K562 (cell line): ENCODE data around the gene ARHGAP42. TPM values are rescaled to one million over a fixed set of nuclear protein-coding genes. Genes with fewer than 3 reads are reported as not detected.

ENCODE experiments used
- ATAC-seq: fragments of 200-7000 bp; cut with Tn5 transposase; 3 replicates; pipeline ENCODE4 v1.9.1; 2020; ENCODE audit warnings: moderate library complexity
- BruUV-seq: library from RNA; stranded (reverse); fragments of 400-500 nt; replicated peaks from 2 replicates; lab custom pipeline; 2021; lab: Mats Ljungman, UMichigan
- CTCF ChIA-PET: fragments of 300-600 bp; formaldehyde crosslinking; extraction: SDS; loops from one replicate; lab custom pipeline; 2021; ENCODE audit warnings: low intra/inter-chr PET ratio; lab: Yijun Ruan, JAX
- POLR2A ChIA-PET: fragments of 300-600, 350-650 bp; sonication (Branson Sonifier 250); formaldehyde crosslinking; extraction: SDS; loops from one replicate; lab custom pipeline; 2021; ENCODE audit warnings: antibody characterized with exemption, inconsistent platforms; lab: Yijun Ruan, JAX
- DNase-seq, 4 experiments: peaks; one replicate each; pipeline versions ENCODE4 v3.0.0 to v3.0.0-alpha.2; 2011 to 2018; ENCODE audit warnings: low spot score in 3 of 4, mixed read lengths in 3 of 4; ENCODE audit errors: extremely low read depth in 1 of 4
- FAIRE-seq: peaks from 2 replicates; lab custom pipeline; 2011; peaks lifted over from hg19 to GRCh38; lab: Jason Lieb, UNC
- H2AFZ ChIP-seq: 2 replicates; pipeline ENCODE4 v1.6.0; 2011; ENCODE audit warnings: low read depth, low read length, control low read depth, inconsistent platforms
- H3K27ac ChIP-seq: fragments of 200-600 bp; 3 replicates; pipeline ENCODE4 v1.8.0; 2011; ENCODE audit warnings: low read depth, mild to moderate bottlenecking, control low read depth, inconsistent platforms, low read length, moderate library complexity, mixed read lengths; ENCODE audit errors: extremely low read depth
- H3K27me3 ChIP-seq, 2 experiments: fragments of 300-600 bp in 1 of 2; 2 replicates in 1 of 2; 3 replicates in 1 of 2; pipeline versions ENCODE4 v1.6.0 to v1.8.0; 2011; ENCODE audit warnings: inconsistent platforms in 2 of 2, low read length in 2 of 2, mild to moderate bottlenecking in 1 of 2, mixed read lengths in 1 of 2, moderate library complexity in 1 of 2; ENCODE audit not compliant: control insufficient read depth in 2 of 2, insufficient read depth in 2 of 2
- H3K36me3 ChIP-seq: fragments of 300-600 bp; 3 replicates; pipeline ENCODE4 v1.8.0; 2011; ENCODE audit warnings: mild to moderate bottlenecking, low read length, inconsistent platforms; ENCODE audit not compliant: control insufficient read depth, insufficient read depth
- H3K4me1 ChIP-seq, 2 experiments: fragments of 200-600 bp in 1 of 2; replicated peaks in 1 of 2; 2 replicates in 1 of 2; 3 replicates in 1 of 2; pipeline versions ENCODE4 v1.5.1 to v1.8.0; 2011; ENCODE audit warnings: inconsistent platforms in 2 of 2, low read length in 2 of 2, mild to moderate bottlenecking in 1 of 2, mixed read lengths in 1 of 2, moderate library complexity in 1 of 2; ENCODE audit not compliant: control insufficient read depth in 2 of 2, insufficient read depth in 2 of 2
- H3K4me2 ChIP-seq: 2 replicates; pipeline ENCODE4 v1.6.1; 2011; ENCODE audit warnings: low read length, control low read depth, inconsistent platforms, mixed read lengths; ENCODE audit not compliant: insufficient read depth
- H3K4me3 ChIP-seq: fragments of 200-600 bp; sonication (generic), shearing (Covaris generic); 2 replicates; pipeline ENCODE4 v1.5.1; 2016; ENCODE audit warnings: control low read depth, inconsistent platforms
- H3K79me2 ChIP-seq: fragments of 200-600 bp; 3 replicates; pipeline ENCODE4 v1.8.0; 2011; ENCODE audit warnings: low read length, inconsistent platforms; ENCODE audit not compliant: control insufficient read depth, insufficient read depth
- H3K9ac ChIP-seq, 2 experiments: 2 replicates each; pipeline versions ENCODE4 v1.6.0 to v1.6.1; 2011; ENCODE audit warnings: low read depth in 2 of 2, low read length in 2 of 2, control low read depth in 1 of 2, inconsistent platforms in 1 of 2, mild to moderate bottlenecking in 1 of 2, mixed read lengths in 1 of 2; ENCODE audit not compliant: insufficient read depth in 1 of 2
- H3K9me1 ChIP-seq: one replicate; pipeline ENCODE4 v1.6.0; 2011; ENCODE audit warnings: inconsistent platforms, mild to moderate bottlenecking, low read length, moderate library complexity; ENCODE audit not compliant: control insufficient read depth, insufficient read depth
- H3K9me3 ChIP-seq: replicated peaks from 2 replicates; pipeline ENCODE4 v1.5.1; 2011; ENCODE audit warnings: low read depth, low read length, inconsistent platforms; ENCODE audit not compliant: control insufficient read depth, insufficient read depth
- H4K20me1 ChIP-seq: replicated peaks from 2 replicates; pipeline ENCODE4 v1.6.1; 2011; ENCODE audit warnings: low read length, inconsistent platforms, mixed read lengths; ENCODE audit not compliant: control insufficient read depth, insufficient read depth
- ATF7 ChIP-seq: fragments of 450-650 bp; IDR thresholded peaks from 2 replicates; pipeline ENCODE4 v1.7.1; 2014; ENCODE audit warnings: mild to moderate bottlenecking, moderate library complexity
- BRD9 ChIP-seq: fragments of 450-650 bp; IDR thresholded peaks from 2 replicates; pipeline ENCODE4 v1.6.1; 2018; ENCODE audit warnings: low read depth; ENCODE audit not compliant: partially characterized antibody
- CCNT2 ChIP-seq: IDR thresholded peaks from 2 replicates; pipeline ENCODE4 v1.6.1; 2011; ENCODE audit warnings: borderline replicate concordance, low read depth, mild to moderate bottlenecking, moderate library complexity, mixed read lengths, low read length; ENCODE audit not compliant: insufficient read length; ENCODE audit errors: extremely low read depth
- EGR1 ChIP-seq: fragments of 450-650 bp; conservative IDR thresholded peaks from 2 replicates; pipeline ENCODE4 v1.6.1; 2017; ENCODE audit warnings: mild to moderate bottlenecking
- KDM4B ChIP-seq, 2 experiments: fragments of 450-650 bp in 1 of 2; sonication (generic) in 1 of 2; IDR thresholded peaks; 2 replicates each; pipeline ENCODE4 v1.6.1; 2016 to 2017; ENCODE audit warnings: borderline replicate concordance in 2 of 2, antibody characterized with exemption in 1 of 2, low read depth in 1 of 2, mild to moderate bottlenecking in 1 of 2
- TRIM28 ChIP-seq: fragments of 450-650 bp; IDR thresholded peaks from 2 replicates; pipeline ENCODE4 v1.6.1; 2017
- ZNF12 ChIP-seq: sonication (generic); formaldehyde crosslinking; IDR thresholded peaks from 2 replicates; pipeline ENCODE4 v1.4.0; 2020; ENCODE audit warnings: mild to moderate bottlenecking, missing genetic modification reagents
- WGBS: fragments of 100-300 bp; shearing (Covaris generic); methylation state at CpG from one replicate; pipeline ENCODE4 v1.1.6; 2016; ENCODE audit warnings: low coverage, mixed read lengths; ENCODE audit not compliant: insufficient coverage; ENCODE audit errors: missing lambda C conversion rate; 5-methylcytosine and 5-hydroxymethylcytosine counted together
- in situ Hi-C: fragments of 300-500 bp; cut with MboI; formaldehyde crosslinking; loops from 4 replicates; pipeline ENCODE4 v1.15.0; 2018; ENCODE audit warnings: inconsistent platforms, mixed read lengths
- intact Hi-C: fragments of 100-400 bp; cut with micrococcal nuclease; formaldehyde crosslinking; loops from 2 replicates; pipeline ENCODE4 v1.14.2; 2022
- polyA plus RNA-seq, 8 experiments: library from polyadenylated mRNA; depleted of rRNA in 4 of 8; stranded (reverse) in 5 of 8; unstranded in 3 of 8; fragments of >200 nt; fragmentation: Nextera tagmentation in 2 of 8; fragmentation: Illumina TruSeq in 1 of 8; extraction: Ambion mirVana in 2 of 8; extraction: Trizol in 1 of 8; gene quantifications; 2 replicates each; pipeline versions ENCODE4 v1.2.1 to v1.2.3, GENCODE V29; 2011 to 2014; ENCODE audit warnings: inconsistent platforms in 1 of 8, missing spikeins in 1 of 8
- total RNA-seq, 7 experiments: library from RNA; depleted of rRNA in 6 of 7; stranded (reverse); fragments of >200 nt in 6 of 7; fragmentation: Illumina TruSeq in 2 of 7; extraction: Trizol in 2 of 7; gene quantifications; 2 replicates each; pipeline versions ENCODE4 v1.2.1 to v1.2.3, GENCODE V29; 2011 to 2021; ENCODE audit warnings: low replicate concordance in 1 of 7
- TF ChIP-seq, protein P1 (sequence below): sonication (generic); formaldehyde crosslinking; IDR thresholded peaks from 2 replicates; pipeline ENCODE4 v1.8.1; 2023; ENCODE audit warnings: mild to moderate bottlenecking, missing genetic modification reagents, moderate library complexity
- TF ChIP-seq, protein P2 (sequence below): fragments of 250-450 bp; sonication (Bioruptor Pico); IDR thresholded peaks from 2 replicates; pipeline ENCODE4 v1.4.0; 2020; ENCODE audit warnings: borderline replicate concordance
- TF ChIP-seq, protein P3 (sequence below): IDR thresholded peaks from 3 replicates; pipeline ENCODE4 v1.6.1; 2011; ENCODE audit warnings: borderline replicate concordance, mild to moderate bottlenecking, moderate library complexity; ENCODE audit not compliant: insufficient read length; ENCODE audit errors: extremely low read depth

The ARHGAP42 gene
- total and polyA plus RNA-seq, 9 of the 15 experiments (the other 6 are each of a cell fraction or from before 2014, with no cell fraction given): 0.95 to 6.1 (median 2.4) TPM

DNA sequence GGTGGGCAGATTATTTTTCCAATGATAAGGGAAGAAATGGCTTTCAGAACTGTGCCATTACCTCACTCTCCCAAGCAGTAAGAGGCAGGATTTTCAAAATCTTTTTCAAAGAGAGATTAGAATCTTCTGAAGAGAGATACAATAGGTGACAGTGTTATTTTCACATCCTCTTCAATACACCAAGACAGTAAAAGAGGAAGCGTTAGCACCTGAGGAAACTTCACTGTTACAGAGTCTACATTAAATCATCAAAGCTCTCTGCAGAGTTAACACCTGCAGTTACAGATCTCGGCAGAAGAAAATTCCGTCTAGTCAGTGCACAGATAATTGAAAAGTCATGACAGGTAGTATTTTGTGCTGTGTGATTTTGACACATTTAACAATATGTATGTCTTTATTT lies 297.6 kb downstream of the ARHGAP42 start:
- no peaks in the 10 kb centered on the region for H3K9me1 ChIP-seq
- no peaks in the 10 kb centered on the region; a peak in 1 of 5 replicates for H3K4me1 ChIP-seq
- ATAC-seq: no peak
- H3K4me3 ChIP-seq: no peak overlapping the region
- H3K9me3 ChIP-seq: no peaks in the 10 kb centered on the region
- intact Hi-C loops (no loop called here), in situ Hi-C loops (no loop called here)
- H2AFZ ChIP-seq: no peak overlapping the region
- no TSS peak for BruUV-seq
- ChIA-PET CTCF (no interaction called here), POLR2A (no interaction called here)
- 59% methylated on average over 3 of the region's 3 CpGs for WGBS
- no peaks in the 10 kb centered on the region for H3K27me3 ChIP-seq
- DNase-seq: no peak
- H3K9ac ChIP-seq: no peak overlapping the region
- no peaks in the 10 kb centered on the region for H3K79me2 ChIP-seq
- no peaks in the 10 kb centered on the region for H4K20me1 ChIP-seq
- H3K36me3 ChIP-seq: no peaks in the 10 kb centered on the region
- TF ChIP-seq BRD9: no peak
- TF ChIP-seq, protein P1, sequence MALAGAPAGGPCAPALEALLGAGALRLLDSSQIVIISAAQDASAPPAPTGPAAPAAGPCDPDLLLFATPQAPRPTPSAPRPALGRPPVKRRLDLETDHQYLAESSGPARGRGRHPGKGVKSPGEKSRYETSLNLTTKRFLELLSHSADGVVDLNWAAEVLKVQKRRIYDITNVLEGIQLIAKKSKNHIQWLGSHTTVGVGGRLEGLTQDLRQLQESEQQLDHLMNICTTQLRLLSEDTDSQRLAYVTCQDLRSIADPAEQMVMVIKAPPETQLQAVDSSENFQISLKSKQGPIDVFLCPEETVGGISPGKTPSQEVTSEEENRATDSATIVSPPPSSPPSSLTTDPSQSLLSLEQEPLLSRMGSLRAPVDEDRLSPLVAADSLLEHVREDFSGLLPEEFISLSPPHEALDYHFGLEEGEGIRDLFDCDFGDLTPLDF: no peak
- no peak for TF ChIP-seq TRIM28
- TF ChIP-seq CCNT2: no peak
- TF ChIP-seq, protein P2, sequence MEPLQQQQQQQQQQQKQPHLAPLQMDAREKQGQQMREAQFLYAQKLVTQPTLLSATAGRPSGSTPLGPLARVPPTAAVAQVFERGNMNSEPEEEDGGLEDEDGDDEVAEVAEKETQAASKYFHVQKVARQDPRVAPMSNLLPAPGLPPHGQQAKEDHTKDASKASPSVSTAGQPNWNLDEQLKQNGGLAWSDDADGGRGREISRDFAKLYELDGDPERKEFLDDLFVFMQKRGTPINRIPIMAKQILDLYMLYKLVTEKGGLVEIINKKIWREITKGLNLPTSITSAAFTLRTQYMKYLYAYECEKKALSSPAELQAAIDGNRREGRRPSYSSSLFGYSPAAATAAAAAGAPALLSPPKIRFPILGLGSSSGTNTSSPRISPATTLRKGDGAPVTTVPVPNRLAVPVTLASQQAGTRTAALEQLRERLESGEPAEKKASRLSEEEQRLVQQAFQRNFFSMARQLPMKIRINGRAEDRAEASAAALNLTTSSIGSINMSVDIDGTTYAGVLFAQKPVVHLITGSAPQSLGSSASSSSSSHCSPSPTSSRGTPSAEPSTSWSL: no peak
- TF ChIP-seq ATF7: no peak
- no peak for TF ChIP-seq EGR1
- TF ChIP-seq ZNF12: no peak
- TF ChIP-seq, protein P3, sequence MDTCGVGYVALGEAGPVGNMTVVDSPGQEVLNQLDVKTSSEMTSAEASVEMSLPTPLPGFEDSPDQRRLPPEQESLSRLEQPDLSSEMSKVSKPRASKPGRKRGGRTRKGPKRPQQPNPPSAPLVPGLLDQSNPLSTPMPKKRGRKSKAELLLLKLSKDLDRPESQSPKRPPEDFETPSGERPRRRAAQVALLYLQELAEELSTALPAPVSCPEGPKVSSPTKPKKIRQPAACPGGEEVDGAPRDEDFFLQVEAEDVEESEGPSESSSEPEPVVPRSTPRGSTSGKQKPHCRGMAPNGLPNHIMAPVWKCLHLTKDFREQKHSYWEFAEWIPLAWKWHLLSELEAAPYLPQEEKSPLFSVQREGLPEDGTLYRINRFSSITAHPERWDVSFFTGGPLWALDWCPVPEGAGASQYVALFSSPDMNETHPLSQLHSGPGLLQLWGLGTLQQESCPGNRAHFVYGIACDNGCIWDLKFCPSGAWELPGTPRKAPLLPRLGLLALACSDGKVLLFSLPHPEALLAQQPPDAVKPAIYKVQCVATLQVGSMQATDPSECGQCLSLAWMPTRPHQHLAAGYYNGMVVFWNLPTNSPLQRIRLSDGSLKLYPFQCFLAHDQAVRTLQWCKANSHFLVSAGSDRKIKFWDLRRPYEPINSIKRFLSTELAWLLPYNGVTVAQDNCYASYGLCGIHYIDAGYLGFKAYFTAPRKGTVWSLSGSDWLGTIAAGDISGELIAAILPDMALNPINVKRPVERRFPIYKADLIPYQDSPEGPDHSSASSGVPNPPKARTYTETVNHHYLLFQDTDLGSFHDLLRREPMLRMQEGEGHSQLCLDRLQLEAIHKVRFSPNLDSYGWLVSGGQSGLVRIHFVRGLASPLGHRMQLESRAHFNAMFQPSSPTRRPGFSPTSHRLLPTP: no peak
- TF ChIP-seq KDM4B (IDR thresholded peaks at IDR 0.05; ENCODE audit: borderline replicate concordance in 2 of 2, low read depth in 1 of 2): no peak
- no peak for FAIRE-seq
- no peak overlapping the region for H3K27ac ChIP-seq
- H3K4me2 ChIP-seq: no peak overlapping the region
